Body of pancreas (tissue), 4 donors: ENCODE results near the gene TOX3.

Source experiments
- POLR2A ChIP-seq, 3 donors: fragments of 450-650 bp; IDR thresholded peaks; one replicate each; pipeline ENCODE4 v1.6.1; 2016; ENCODE audit warnings: antibody characterized with exemption in 3 of 3, mild to moderate bottlenecking in 2 of 3
- TF ChIP-seq, protein P1 (sequence below), 7 experiments: fragments of 450-650 bp in 4 of 7; fragments of 200-600 bp in 3 of 7; sonication (generic) in 3 of 7; IDR thresholded peaks; one replicate each; pipeline ENCODE4 v1.5.1; 2016 to 2019; ENCODE audit warnings: antibody characterized with exemption in 7 of 7

DNA sequence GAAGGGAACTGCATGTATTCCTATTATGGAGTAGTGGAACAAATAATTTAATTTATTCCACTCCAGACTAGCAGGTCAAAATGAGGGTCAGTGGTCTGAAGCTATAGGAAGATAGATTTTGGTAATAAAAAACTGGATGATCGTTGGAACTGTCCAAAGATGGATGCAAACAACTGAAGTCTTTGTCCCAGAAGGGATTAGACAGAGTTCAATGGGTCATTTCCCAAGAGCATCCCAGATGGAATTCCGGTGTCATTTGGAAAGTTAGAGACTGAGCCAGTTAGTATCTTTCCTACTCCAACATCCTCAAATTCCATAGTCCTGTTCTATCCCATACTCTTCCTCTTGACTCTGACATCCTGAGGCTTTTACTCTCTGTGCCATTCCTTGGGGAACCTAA, 22.8 kb upstream of the TOX3 start:
- TF ChIP-seq, protein P1, sequence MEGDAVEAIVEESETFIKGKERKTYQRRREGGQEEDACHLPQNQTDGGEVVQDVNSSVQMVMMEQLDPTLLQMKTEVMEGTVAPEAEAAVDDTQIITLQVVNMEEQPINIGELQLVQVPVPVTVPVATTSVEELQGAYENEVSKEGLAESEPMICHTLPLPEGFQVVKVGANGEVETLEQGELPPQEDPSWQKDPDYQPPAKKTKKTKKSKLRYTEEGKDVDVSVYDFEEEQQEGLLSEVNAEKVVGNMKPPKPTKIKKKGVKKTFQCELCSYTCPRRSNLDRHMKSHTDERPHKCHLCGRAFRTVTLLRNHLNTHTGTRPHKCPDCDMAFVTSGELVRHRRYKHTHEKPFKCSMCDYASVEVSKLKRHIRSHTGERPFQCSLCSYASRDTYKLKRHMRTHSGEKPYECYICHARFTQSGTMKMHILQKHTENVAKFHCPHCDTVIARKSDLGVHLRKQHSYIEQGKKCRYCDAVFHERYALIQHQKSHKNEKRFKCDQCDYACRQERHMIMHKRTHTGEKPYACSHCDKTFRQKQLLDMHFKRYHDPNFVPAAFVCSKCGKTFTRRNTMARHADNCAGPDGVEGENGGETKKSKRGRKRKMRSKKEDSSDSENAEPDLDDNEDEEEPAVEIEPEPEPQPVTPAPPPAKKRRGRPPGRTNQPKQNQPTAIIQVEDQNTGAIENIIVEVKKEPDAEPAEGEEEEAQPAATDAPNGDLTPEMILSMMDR (IDR thresholded peaks at IDR 0.05) = no peak
- no peak for TF ChIP-seq POLR2A (IDR thresholded peaks at IDR 0.05)
